GM19438 (cell line): ENCODE results near the gene TMEM219.

Experiments
- ATAC-seq: cut with Tn5 transposase; IDR thresholded peaks from one replicate; pipeline ENCODE4 v1.9.1; 2021; ENCODE audit warnings: low read depth; ENCODE audit not compliant: unreplicated experiment

TMEM219 gene

GRCh38 chr16:29978564-29979270 lies 16.8 kb downstream of the TMEM219 start:
- ATAC-seq, result no peak

- no peak for ATAC-seq
These were observed 20.9 kb downstream of the TMEM219 start for GRCh38 chr16:29982560-29983419.

- no peak for ATAC-seq
These were observed 21.7 kb downstream of the TMEM219 start for GRCh38 chr16:29983420-29984136.

GRCh38 chr16:29984137-29984763 lies 22.4 kb downstream of the TMEM219 start:
- no peak for ATAC-seq

GRCh38 chr16:29984764-29985147 lies 22.9 kb downstream of the TMEM219 start:
- ATAC-seq, result no peak

GRCh38 chr16:29985271-29985811 lies 23.5 kb downstream of the TMEM219 start:
- no peak for ATAC-seq

- ATAC-seq, result no peak
These were observed 24.4 kb downstream of the TMEM219 start for GRCh38 chr16:29986231-29986630.

- ATAC-seq, result no peak
These were observed 25.1 kb downstream of the TMEM219 start for GRCh38 chr16:29986931-29987330.

GRCh38 chr16:29987371-29988085 lies 25.6 kb downstream of the TMEM219 start:
- ATAC-seq, result no peak

GRCh38 chr16:29988346-29989075 lies 26.6 kb downstream of the TMEM219 start:
- no peak for ATAC-seq

GRCh38 chr16:29989111-29989858 lies 27.4 kb downstream of the TMEM219 start:
- ATAC-seq, result no peak

GRCh38 chr16:29990034-29990433 lies 28.2 kb downstream of the TMEM219 start:
- ATAC-seq, result no peak

GRCh38 chr16:29990883-29991570 lies 29.1 kb downstream of the TMEM219 start:
- no peak for ATAC-seq

GRCh38 chr16:29991571-29991904 lies 29.7 kb downstream of the TMEM219 start:
- ATAC-seq, result no peak

GRCh38 chr16:29992344-29992967 lies 30.6 kb downstream of the TMEM219 start:
- ATAC-seq, result no peak

- no peak for ATAC-seq
These were observed 31.5 kb downstream of the TMEM219 start for GRCh38 chr16:29993191-29993902.
